Left ventricle myocardium superior (tissue), 1 donor: Measurements from ENCODE around the gene JTB. TPM values are rescaled to one million over a fixed set of nuclear protein-coding genes. Genes with fewer than 3 reads are reported as not detected.

ENCODE experiments used
- ATAC-seq: fragments of 200-7000 bp; cut with Tn5 transposase; one replicate; pipeline ENCODE4 v1.9.1; 2020; ENCODE audit warnings: mild to moderate bottlenecking, moderate library complexity
- DNase-seq: peaks from one replicate; pipeline ENCODE4 v3.0.0-alpha.2; 2020
- intact Hi-C: fragments of 100-400 bp; cut with micrococcal nuclease; formaldehyde crosslinking; loops from one replicate; pipeline ENCODE4 v1.11.0; 2022
- total RNA-seq: library from RNA; stranded (reverse); fragmentation: NEBNext Ultra II Directional; extraction: Animal tissue kit (Norgen Biotek cat#: 25700); gene quantifications from one replicate; pipeline ENCODE4 v1.2.1, GENCODE V29; 2021
- donor health status: DM: no; HTN: yes; CAD: no; lungs with severe emphysema.

Gene JTB
- total RNA-seq, 1 donor from 2014 or later = 80.7 TPM

DNA sequence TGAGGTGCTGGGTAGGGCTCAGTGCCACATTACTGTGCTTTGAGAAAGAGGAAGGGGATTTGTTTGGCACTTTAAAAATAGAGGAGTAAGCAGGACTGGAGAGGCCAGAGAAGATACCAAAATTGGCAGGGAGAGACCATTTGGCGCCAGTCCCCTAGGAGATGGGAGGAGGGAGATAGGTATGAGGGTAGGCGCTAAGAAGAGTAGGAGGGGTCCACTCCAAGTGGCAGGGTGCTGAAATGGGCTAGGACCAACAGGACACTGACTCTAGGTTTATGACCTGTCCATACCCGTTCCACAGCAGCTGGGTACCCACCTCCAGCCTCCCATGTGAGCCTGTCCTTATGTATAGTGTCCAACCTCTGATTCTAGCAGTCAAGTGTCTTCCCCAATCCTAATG is 18.0 kb downstream of the JTB start:
- DNase-seq = no peak
- no peak for ATAC-seq
- intact Hi-C loops = no loop called here

DNA sequence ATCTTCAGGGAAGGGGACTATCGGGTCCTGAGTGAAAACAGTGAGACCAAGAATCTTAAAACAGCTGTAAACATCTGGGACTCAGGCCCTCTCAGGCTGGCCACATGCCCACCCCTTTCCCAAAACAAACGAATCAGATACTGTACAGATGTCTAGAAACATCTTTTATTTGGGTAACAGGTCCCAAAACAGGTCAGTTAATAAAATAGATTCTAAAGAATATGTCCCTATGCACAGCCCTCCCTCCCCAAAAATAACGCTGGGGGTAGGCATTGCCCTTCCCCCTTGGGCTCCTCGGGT is 18.6 kb downstream of the JTB start:
- no peak for DNase-seq

DNA sequence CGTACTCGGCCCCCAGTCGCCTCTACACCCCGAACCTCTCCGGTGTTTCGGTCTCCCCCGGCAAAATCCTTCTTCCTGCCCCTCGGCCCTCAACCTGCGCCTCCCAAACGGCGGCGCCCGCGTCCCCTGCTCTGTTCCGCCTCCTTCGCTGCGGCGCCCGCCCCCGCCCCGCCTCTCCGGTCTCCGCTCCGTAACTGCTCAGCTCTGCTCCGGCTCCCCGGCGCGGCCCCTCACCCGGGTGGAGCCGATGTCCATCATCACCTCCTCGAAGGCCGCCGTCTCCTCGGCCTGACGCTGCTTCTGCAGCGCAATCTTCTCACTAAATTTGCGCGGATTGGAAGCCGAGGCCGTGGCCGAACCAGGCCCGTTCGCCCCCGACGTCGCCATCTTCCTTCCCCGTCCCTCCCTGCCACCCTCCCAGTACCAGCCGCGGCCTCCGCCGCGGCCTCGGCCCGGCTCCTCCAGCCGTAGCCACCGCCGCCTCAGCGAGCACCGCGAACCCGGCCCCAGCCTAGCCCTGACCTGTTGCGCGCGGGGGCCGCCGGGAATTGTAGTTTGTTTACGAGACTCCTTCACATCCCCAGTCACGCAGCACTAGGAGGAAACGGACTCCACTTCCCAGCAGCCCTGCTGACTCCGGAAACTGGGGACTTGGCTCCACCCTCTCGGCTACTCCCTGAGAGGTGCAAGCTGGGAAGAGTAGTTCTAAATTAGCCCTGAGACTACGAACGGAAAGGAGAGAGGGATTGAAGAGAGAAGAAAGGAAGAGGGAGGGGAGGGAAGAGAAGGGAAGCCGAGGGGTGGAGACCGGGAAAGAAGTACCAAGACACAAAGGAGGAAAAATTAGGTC is 19.1 kb downstream of the JTB start, which contains the start of gene CRTC2:
Gene CRTC2 (minus strand): TSS at position 502 of the 850 bp plus-strand sequence. CDS start 115 bp downstream, at position 387.
- intact Hi-C loops = no loop called here
- DNase-seq (peak; percentile 99), ATAC-seq (peak; percentile 86)

More for the DNA sequence above, 18.6 kb downstream of the JTB start:
- intact Hi-C loops = no loop called here
- no peak for ATAC-seq

DNA sequence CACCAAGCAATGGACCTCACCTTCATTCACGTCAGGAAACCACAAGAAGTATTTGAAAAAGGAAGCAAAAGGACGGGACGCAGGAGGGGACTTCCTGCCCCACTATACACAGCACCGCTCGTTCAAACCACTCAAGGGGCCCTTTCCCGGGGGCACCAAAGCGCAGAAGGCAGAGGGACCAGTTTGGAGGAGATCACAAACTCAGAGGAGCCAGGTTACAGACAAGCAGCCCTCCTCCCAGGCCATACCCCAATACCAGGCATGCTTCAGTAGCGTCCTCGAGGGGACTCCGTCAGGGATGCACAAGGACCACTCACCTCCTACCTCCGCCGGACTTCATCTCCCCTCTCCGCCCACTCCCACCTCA is 19.7 kb downstream of the JTB start:
- intact Hi-C loops = no loop called here
- DNase-seq (no peak), ATAC-seq (peak; percentile 1)

DNA sequence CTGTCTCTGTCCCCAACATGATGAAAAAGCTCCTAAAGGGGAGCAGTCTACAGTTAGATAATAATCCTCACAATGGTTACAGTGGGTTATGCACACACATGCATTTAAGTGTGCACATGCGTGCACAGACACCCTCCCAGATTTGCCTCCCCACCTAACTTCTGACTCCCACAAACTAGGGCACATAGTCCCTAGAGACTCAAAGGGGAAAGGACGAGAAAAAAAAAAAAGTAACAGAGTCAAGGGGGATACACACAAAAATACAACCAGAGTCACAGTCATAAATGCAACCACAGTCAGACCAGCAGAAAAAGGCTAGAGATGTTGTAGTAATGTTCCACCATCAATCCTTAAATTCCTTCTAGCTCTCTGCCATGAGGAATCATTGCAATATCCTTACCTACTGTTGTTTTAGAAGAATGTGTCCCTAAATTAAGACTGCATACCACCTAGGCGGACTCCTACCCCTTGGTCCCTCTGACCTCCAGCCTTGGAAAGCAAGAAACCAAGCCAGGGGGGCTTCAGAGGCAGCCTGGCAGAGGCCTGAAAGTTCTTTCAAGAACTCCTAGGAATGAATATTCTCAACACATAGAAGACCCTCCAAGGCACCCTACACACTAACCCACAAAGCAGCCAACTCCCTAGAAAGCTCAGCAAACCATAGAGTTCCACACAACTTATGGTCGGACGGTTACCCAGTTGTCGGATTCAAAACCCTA is 20.3 kb downstream of the JTB start:
- DNase-seq (no peak), ATAC-seq (no peak)
- intact Hi-C loops = no loop called here

DNA sequence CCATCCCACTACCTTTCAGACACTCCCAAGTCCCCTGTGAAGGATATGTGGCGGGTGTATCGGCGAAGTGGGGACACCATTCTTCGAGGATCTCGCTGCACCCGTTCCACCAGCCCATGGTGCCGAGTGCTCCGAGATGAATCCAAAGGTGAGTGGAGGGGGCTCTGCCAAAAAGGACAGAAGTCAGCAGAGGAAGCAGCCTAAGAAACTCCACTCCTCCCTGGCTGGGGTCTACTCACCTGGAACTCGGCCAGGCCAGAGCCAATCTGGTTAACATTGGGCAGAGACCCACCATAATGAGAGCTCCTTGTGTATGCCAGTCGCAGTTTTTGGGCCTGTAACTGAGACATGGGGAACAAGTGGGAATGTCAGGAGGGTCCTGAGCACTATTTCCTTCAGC is 22.6 kb downstream of the JTB start:
- intact Hi-C loops = no loop called here
- no peak for ATAC-seq
- no peak for DNase-seq

DNA sequence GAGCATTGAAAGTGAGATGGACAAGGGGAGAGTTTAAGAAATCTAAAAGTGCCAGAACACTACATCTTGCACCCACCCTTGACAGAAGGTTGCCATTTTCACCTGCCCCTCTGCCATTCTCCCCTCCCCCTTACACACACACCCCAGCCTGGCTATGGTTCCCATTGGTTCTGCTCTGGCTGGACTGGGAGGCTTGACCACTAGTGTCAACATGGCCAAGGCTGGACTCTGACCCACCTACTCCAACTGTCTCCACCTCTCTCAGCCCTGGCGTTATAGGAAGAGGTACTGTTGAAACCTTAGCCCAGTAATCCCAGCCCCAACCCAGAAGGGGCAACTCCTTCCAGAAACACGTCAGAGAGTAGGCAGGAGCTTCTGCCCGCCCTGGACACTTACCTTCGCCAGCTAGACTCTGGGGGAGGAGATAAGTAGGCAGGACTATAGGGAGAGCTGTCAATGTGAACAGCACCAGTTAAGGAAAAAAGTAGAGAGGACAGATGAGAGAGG is 23.6 kb downstream of the JTB start:
- ATAC-seq (no peak), DNase-seq (no peak)
- intact Hi-C loops = no loop called here

DNA sequence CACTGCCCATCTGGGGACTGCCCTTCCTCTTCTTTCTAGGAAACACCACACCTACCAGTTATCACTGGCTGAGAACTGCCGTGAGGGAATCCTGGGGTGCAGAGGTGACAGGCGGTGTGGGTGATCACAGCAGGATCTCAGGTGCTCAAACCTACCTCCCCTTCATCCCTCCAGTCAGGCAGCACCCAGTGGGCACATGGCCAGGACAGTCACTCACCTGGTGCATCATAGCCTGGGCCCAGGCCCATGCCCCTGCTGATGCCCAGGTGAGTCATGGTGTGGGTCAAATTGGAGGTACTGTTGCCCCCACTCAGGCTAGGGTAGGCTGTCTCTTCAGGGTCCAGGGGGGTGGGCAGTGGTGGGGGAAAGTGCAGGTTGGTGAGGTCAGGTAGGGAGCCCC is 25.7 kb downstream of the JTB start:
- DNase-seq = peak; percentile 26
- intact Hi-C loops = no loop called here
- no peak for ATAC-seq

DNA sequence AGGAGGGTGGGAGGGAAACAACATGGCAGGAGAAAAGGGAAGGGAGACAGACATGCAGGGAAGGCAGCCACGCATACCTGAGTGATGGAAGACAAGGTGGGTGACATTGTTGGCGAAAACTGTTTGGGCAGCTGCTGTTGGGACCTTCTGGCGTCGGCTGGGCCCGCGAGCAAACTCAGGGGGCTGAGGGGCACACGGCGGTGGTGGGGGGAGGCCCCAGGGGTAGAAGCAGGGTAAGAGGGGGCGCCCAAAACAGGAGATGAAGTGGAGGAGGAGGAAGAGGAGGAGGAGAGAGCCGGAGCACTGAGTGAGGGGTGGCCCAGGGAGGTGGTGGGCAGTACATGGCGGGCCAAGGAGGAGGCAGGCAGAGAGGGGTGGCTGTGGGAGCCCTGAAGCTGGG is 26.3 kb downstream of the JTB start:
- ATAC-seq = no peak
- peak; percentile 10 for DNase-seq
- intact Hi-C loops = no loop called here

DNA sequence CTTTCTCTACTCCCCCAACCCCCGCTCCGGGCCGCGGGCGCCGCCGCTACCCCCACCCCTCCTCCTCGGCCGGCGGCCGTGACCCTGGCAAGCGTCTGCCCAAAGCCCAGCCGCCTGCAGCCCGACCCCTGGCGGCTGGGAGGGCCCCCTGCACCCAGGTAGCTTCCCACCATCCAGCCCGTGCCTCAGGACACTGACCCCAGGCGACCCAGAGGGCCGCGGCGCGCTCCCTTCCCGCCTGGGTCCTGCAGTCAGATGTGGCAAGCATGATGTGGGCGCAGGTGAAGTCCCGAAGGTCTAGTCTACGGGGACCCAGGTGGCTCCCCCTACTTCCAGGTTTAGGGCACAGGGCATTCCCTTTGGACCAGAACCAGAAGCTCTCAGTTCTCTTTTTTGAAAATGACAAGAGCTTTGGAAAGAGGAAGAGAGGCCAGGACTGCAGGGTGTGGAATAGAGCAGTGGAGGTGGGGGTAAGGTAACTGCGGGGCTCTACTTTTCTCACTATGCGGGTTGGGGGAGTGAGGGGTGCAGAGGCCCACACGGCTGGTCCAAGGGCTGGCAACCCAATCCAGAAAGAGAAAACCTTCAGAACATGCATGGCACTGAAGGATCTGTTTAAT is 30.7 kb downstream of the JTB start, which contains the start of gene DENND4B:
Gene DENND4B (minus strand): TSS at position 97 of the 620 bp plus-strand sequence. CDS start 2,344 bp downstream, outside the sequence.
- ATAC-seq = peak; percentile 78
- peak; percentile 91 for DNase-seq
- intact Hi-C loops = no loop called here

DNA sequence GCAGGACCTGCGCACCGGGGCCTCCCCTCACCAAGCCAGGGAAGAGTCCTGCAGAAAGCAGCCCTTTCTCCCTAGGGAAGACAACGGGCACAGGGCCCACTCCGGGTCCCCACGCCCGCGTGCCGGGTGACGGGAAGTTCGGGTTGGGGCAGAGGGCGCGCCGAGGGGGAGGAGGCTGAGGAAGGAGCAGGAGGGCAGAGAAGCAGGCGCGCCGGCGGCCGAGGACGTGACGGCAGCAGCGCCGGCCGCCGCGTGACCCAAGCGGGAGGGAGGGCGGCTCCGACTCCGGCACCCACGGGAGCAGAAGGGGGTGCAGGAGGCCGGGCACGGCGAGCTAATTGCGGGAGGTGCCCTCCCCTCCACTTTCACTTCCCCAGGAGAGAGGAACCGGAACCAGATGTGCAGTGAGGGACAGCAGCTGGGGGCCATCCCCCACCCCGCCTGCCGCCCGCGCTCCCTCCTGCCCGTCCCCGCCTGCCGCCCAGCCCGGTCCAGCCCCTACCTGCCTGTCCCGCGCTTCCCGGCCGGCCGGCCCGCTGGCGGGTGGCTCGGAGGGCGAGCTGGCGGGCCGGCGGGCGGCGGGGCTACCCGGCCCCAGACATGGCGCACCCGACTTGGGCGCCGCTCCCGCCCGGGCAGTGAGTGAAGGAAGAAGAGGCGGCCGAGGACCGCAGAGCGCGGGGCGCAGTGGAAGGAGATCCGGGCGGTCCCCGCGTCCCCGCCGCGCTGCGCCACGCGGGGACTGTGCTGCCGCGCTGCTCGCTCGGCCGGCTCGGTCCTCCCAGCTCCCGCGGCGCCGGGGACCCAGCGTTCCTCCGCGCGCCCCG is 31.5 kb downstream of the JTB start:
- peak; percentile 84 for ATAC-seq
- DNase-seq = peak; percentile 94
- intact Hi-C loops = no loop called here

DNA sequence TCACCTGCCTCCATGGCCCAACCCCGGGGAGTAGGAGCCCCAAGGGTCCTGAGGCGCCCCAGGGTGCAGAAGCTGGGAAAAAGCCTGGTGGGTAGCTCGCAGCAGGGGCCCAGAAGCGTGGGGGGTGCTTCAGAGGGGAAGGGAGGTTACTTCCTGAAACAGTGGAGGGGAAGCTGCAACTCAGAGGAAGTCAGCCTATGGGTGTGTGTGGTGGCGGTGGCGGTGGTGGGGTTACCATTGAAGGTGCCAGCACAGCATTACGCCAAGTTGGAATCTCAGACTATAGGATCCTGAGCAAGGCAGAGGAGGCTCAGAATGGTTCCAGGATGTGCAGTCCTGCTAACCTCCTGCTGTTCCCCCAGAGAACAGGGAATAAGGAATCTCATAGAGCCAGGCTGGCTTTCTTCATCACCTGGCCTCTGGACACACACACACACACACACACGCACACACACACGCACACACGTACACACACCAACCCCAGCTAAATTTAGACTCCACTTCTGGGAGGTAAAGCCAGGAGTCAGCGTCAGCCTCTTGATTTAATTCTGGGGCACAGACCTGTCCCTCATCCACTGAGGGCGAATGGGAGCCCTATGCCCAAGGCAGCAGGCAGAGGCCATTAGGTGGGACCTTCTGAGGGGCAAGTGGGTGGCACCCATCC is 32.2 kb downstream of the JTB start:
- DNase-seq (peak; percentile 81), ATAC-seq (peak; percentile 70)
- intact Hi-C loops = no loop called here

DNA sequence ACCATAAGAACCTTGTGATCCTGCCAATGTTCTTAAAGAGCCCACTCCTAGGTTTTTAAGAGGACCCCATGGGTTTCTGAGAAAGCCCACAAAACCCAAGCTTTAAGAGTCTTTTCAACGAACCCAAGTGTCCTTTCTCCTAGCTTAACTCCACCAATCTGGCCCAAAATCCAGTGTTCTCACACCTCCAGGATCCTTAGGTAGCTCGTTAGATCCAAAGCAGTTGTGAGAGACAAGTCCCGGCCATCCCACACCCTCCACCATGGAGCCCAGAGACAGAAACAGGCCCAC is 32.7 kb downstream of the JTB start:
- intact Hi-C loops = no loop called here
- no peak for DNase-seq
- ATAC-seq = no peak

DNA sequence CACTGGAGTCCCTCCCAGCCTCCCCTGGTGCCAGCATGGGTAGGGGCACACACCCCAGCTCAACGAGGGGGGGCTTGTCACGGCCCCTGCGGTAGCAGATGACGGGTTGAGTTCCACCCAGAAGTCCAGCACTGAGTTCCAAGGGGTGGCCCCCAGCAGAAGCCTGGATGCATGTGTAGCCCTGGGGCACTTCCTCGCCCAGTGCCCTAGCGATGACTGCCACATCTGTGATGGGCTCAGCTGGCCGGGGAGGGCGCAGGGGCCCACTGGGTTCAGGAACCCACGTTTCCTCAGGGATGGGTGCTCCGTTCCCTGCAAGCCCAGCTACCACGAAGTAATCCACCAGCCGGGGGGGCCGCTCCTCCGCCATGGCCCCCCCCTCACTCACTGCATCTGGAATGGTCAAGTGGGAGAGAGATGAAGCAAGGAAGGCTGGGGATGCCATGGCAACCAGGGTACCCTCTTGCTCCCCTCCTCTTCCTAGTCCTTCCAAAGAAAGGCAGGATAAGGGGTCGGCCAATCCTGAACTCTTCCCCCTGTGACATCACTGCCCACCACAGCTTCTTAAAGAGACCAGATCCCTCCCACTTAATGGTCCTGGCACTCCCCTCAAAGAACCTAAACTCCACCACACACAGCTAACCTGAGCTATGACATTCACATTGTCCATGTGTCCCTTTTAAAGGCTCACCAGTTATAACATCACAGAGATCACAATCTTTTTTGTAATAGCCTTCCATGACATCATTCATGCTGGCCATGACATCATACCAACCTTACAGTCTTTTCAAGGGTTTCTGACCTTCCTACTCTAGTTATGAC is 33.3 kb downstream of the JTB start:
- intact Hi-C loops = no loop called here
- DNase-seq (peak; percentile 35), ATAC-seq (no peak)

DNA sequence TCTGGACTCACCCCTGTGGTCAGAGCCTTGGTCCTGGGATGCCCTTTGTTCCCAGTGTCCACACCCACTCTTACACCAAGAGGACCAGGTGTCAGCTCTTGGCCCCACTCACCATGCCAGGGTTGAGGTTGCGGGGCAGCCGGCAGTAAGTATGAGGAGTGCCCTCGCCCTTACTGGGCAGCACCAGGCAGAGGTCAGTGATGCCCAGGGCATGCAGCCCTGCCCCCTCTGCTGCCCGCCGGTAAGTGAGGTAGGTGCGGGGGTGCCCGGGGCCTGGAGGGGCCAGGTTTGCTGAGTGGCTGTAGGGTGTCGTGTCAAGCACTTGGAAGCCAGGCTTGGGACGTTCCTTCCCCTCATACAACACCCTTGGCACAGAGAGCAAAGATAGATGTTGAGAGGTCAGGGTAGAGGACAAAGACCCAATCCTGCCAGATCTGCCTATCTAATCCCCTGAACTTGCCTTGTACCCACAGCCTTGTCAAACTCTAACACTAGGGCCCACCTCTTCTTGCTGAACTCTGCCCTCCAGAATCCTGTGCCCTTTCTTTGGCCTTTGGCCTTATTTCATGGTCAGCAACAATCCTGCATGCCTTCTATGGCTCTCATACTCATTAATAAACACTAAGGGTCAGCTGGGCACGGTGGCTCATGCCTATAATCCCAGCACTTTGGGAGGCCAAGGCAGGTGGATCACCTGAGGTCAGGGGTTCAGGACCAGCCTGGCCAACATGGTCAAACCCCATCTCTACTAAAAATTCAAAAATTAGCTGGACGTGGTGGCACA is 34.5 kb downstream of the JTB start:
- ATAC-seq = no peak
- intact Hi-C loops = no loop called here
- DNase-seq = no peak

DNA sequence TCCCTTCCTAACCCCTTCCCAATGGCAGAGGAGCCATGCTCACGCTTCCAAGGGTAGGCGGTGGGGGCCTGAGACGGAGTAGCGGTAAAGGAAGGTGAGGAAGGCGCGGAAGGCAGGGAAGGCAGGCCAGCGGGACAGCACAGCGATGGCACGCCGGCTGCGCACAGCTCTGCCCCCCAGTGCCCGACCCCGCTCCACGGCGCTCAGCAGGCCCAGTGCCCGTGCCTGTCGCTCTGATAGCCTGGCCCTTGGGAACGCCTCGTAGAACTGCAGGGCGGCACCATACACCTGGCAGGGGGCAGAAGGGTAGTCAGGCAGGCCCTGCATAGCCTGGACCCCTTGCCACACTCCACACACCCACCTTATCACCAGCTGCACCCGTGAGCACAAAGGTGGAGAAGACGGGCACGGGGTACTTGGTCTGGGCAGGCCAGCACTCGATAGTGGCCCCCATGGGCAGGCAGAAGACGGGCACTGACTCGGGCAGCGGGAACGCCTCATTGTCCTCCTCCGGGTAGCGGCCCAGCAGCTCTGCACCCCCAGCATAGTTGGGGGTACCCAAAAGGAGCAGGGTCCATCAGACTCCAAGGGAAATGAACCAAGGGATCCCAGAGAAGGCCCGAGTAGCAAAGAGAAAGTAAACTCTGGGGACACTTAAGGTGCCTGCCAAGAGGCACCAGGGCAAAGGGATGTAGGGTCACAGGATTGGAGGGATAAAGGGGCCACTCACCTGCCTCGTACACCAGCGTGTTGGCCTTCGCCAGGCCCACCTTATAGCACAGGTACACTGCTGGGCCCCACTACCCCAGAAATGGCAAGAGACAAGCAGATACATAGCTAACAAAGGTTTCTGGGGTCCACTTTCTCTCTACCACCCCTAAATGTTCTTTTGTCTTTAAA is 35.4 kb downstream of the JTB start:
- intact Hi-C loops = no loop called here
- DNase-seq (peak; percentile 22), ATAC-seq (no peak)
